Measurements from ENCODE around the gene LARGE1.

Gene LARGE1

GRCh38 chr22:33710326-33710725 lies 209.9 kb downstream of the LARGE1 start:
- Histone ChIP-seq H3K4me3 (ENCODE audit: insufficient read depth, low read length, poor library complexity, severe bottlenecking) (no peak overlapping the region), H3K4me2 (ENCODE audit: low read depth, low read length, poor library complexity, severe bottlenecking) (no peak overlapping the region), H2AFZ (ENCODE audit: low read depth, low read length, severe bottlenecking) (no peak overlapping the region), H3F3A (ENCODE audit: insufficient read depth) (no peaks in the 10 kb centered on the region), H3K9me3 (ENCODE audit: insufficient read depth, low read length) (no peaks in the 10 kb centered on the region), H3K79me2 (ENCODE audit: insufficient read depth, low read length) (no peaks in the 10 kb centered on the region), H3K27me3 (ENCODE audit: low read length) (no peaks in the 10 kb centered on the region), H3K9ac (ENCODE audit: low read length) (no peak overlapping the region), H3K9me2 (replicated peaks; ENCODE audit: insufficient read depth, low read length) (no peaks in the 10 kb centered on the region), H3K36me3 (ENCODE audit: low read length) (no peaks in the 10 kb centered on the region), H3K27ac (ENCODE audit: low read depth, low read length) (no peak overlapping the region), H4K20me1 (ENCODE audit: low read depth, low read length) (no peaks in the 10 kb centered on the region)
- no peak for TF ChIP-seq CTCF (IDR thresholded peaks at IDR 0.05; ENCODE audit: insufficient read depth, low read length, poor library complexity, severe bottlenecking)
- TF ChIP-seq EZH2phosphoT487 (conservative IDR thresholded peaks at IDR 0.05; ENCODE audit: low read length), result no peak

GRCh38 chr22:33707581-33707980 lies 212.7 kb downstream of the LARGE1 start:
- Histone ChIP-seq H3K4me2 (ENCODE audit: low read depth, low read length, poor library complexity, severe bottlenecking) (no peak overlapping the region), H3K4me3 (ENCODE audit: insufficient read depth, low read length, poor library complexity, severe bottlenecking) (no peak overlapping the region), H3K27me3 (ENCODE audit: low read length) (no peaks in the 10 kb centered on the region), H3K9ac (ENCODE audit: low read length) (no peak overlapping the region), H3K36me3 (ENCODE audit: low read length) (no peaks in the 10 kb centered on the region), H3K79me2 (ENCODE audit: insufficient read depth, low read length) (no peaks in the 10 kb centered on the region), H3K9me2 (replicated peaks; ENCODE audit: insufficient read depth, low read length) (no peaks in the 10 kb centered on the region), H3K27ac (ENCODE audit: low read depth, low read length) (no peak overlapping the region), H3F3A (ENCODE audit: insufficient read depth) (no peaks in the 10 kb centered on the region), H4K20me1 (ENCODE audit: low read depth, low read length) (no peaks in the 10 kb centered on the region), H3K9me3 (ENCODE audit: insufficient read depth, low read length) (no peaks in the 10 kb centered on the region), H2AFZ (ENCODE audit: low read depth, low read length, severe bottlenecking) (no peak overlapping the region)
- TF ChIP-seq EZH2phosphoT487 (conservative IDR thresholded peaks at IDR 0.05; ENCODE audit: low read length), result no peak
- TF ChIP-seq CTCF (IDR thresholded peaks at IDR 0.05; ENCODE audit: insufficient read depth, low read length, poor library complexity, severe bottlenecking), result no peak

GRCh38 chr22:33706100-33706499 lies 214.2 kb downstream of the LARGE1 start:
- H3K36me3 ChIP-seq (ENCODE audit: low read length), result no peaks in the 10 kb centered on the region
- no peak overlapping the region for H2AFZ ChIP-seq (ENCODE audit: low read depth, low read length, severe bottlenecking)
- no peak overlapping the region for H3K9ac ChIP-seq (ENCODE audit: low read length)
- no peaks in the 10 kb centered on the region for H3K27me3 ChIP-seq (ENCODE audit: low read length)
- H3K9me3 ChIP-seq (ENCODE audit: insufficient read depth, low read length), result no peaks in the 10 kb centered on the region
- no peak overlapping the region for H3K4me2 ChIP-seq (ENCODE audit: low read depth, low read length, poor library complexity, severe bottlenecking)
- H3K4me3 ChIP-seq (ENCODE audit: insufficient read depth, low read length, poor library complexity, severe bottlenecking), result no peak overlapping the region
- H3K27ac ChIP-seq (ENCODE audit: low read depth, low read length), result no peak overlapping the region
- H4K20me1 ChIP-seq (ENCODE audit: low read depth, low read length), result no peaks in the 10 kb centered on the region
- H3K79me2 ChIP-seq (ENCODE audit: insufficient read depth, low read length), result no peaks in the 10 kb centered on the region
- no peak for TF ChIP-seq CTCF (IDR thresholded peaks at IDR 0.05; ENCODE audit: insufficient read depth, low read length, poor library complexity, severe bottlenecking)
- no peak for TF ChIP-seq EZH2phosphoT487 (conservative IDR thresholded peaks at IDR 0.05; ENCODE audit: low read length)
- H3F3A ChIP-seq (ENCODE audit: insufficient read depth), result no peaks in the 10 kb centered on the region
- H3K9me2 ChIP-seq (replicated peaks; ENCODE audit: insufficient read depth, low read length), result no peaks in the 10 kb centered on the region

All from SU-DHL-6 (cell line).